Muscle of leg (tissue), 11 donors: ENCODE data around the gene LSMEM2. TPM values are rescaled to one million over a fixed set of nuclear protein-coding genes. Genes with fewer than 3 reads are reported as not detected.
A peak's percentile ranks its signal among the peaks of the same experiment; 100 is the strongest.

Source experiments
- DNase-seq: peaks from one replicate; pipeline ENCODE4 v3.0.0; 2013
- H3K27ac ChIP-seq: one replicate; pipeline ENCODE4 v1.5.1; 2013; ENCODE audit warnings: mild to moderate bottlenecking, low read length, control low read depth
- H3K27me3 ChIP-seq: one replicate; pipeline ENCODE4 v1.6.1; 2013; ENCODE audit warnings: low read length; ENCODE audit not compliant: control insufficient read depth, insufficient read depth
- H3K36me3 ChIP-seq: one replicate; pipeline ENCODE4 v1.6.1; 2013; ENCODE audit warnings: low read length; ENCODE audit not compliant: control insufficient read depth, insufficient read depth
- H3K4me1 ChIP-seq: one replicate; pipeline ENCODE4 v1.6.1; 2013; ENCODE audit warnings: low read length; ENCODE audit not compliant: control insufficient read depth, insufficient read depth
- H3K4me3 ChIP-seq: one replicate; pipeline ENCODE4 v1.5.1; 2013; ENCODE audit warnings: low read length, control low read depth
- H3K9me3 ChIP-seq: replicated peaks from 2 replicates; pipeline ENCODE4 v1.6.1; 2013; ENCODE audit warnings: low read depth, low read length; ENCODE audit not compliant: control insufficient read depth
- WGBS: methylation state at CpG from one replicate; pipeline ENCODE4 v1.1.5; 2013; ENCODE audit warnings: missing lambda C conversion rate; ENCODE audit not compliant: insufficient coverage; 5-methylcytosine and 5-hydroxymethylcytosine counted together
- polyA plus RNA-seq, 8 donors: library from polyadenylated mRNA; unstranded; fragments of 120-200 nt; gene quantifications; one replicate each; pipeline versions ENCODE4 v1.2.1 to v1.2.3, GENCODE V29; 2013; ENCODE audit warnings: inconsistent platforms in 1 of 8, low replicate concordance in 1 of 8; ENCODE audit not compliant: insufficient read length in 8 of 8, insufficient read depth in 1 of 8
- total RNA-seq: library from RNA; stranded (reverse); fragments of 120-200 nt; gene quantifications from one replicate; pipeline ENCODE4 v1.2.4, GENCODE V29; 2013

LSMEM2 gene
- total and polyA plus RNA-seq, 9 donors: 11.1 to 33.1 (median 26.7) TPM

GRCh38 chr3:50325497-50326181 lies 46.8 kb downstream of the LSMEM2 start:
- Histone ChIP-seq H3K9me3 (no peaks in the 10 kb centered on the region), H3K36me3 (peaks cover 30% of the 10 kb centered on the region), H3K27me3 (no peaks in the 10 kb centered on the region), H3K4me1 (peaks cover 51% of the 10 kb centered on the region), H3K4me3 (no peak overlapping the region), H3K27ac (no peak overlapping the region)
- DNase-seq: no peak
- 96% methylated on average over 5 of the region's 11 CpGs for whole genome bisulfite sequencing

- Histone ChIP-seq H3K27ac (no peak overlapping the region), H3K4me1 (peaks cover 49% of the 10 kb centered on the region)
- 100% methylated on average over 1 of the region's 8 CpGs for WGBS
These were observed 47.3 kb downstream of the LSMEM2 start for GRCh38 chr3:50326182-50326541.

DNA sequence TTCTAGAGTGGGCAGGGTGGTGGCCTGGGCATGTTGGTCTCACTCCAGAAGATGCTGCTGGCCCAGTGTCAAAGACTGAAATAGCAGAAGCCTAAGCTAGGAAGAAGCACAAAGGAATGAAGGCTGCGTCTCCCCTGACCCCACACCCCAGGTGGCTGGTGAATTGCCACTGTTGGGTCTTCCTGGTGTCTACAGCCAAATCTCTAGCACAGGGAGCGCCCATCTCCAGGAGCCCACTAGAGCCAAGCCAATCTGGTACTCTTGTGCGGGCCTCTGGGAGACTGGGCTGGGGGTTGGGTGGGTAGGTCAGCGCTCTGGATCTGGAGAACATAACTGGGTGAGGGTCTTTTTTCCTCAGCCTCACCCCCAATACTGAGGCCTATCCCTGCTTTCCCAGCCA lies 48.2 kb downstream of the LSMEM2 start:
- Histone ChIP-seq H3K36me3 (peaks cover 45% of the 10 kb centered on the region), H3K4me3 (peak overlapping the region; percentile 83), H3K27me3 (no peaks in the 10 kb centered on the region), H3K9me3 (no peaks in the 10 kb centered on the region), H3K4me1 (peaks cover 44% of the 10 kb centered on the region), H3K27ac (no peak overlapping the region)
- 57% methylated on average over 1 of the region's 4 CpGs for WGBS
- peak; percentile 25 for DNase-seq

More at GRCh38 chr3:50326182-50326541, 47.3 kb downstream of the LSMEM2 start:
- H3K27me3 ChIP-seq: no peaks in the 10 kb centered on the region
- no peaks in the 10 kb centered on the region for H3K9me3 ChIP-seq
- DNase-seq: peak; percentile 7
- peaks cover 35% of the 10 kb centered on the region for H3K36me3 ChIP-seq
- H3K4me3 ChIP-seq: no peak overlapping the region

DNA sequence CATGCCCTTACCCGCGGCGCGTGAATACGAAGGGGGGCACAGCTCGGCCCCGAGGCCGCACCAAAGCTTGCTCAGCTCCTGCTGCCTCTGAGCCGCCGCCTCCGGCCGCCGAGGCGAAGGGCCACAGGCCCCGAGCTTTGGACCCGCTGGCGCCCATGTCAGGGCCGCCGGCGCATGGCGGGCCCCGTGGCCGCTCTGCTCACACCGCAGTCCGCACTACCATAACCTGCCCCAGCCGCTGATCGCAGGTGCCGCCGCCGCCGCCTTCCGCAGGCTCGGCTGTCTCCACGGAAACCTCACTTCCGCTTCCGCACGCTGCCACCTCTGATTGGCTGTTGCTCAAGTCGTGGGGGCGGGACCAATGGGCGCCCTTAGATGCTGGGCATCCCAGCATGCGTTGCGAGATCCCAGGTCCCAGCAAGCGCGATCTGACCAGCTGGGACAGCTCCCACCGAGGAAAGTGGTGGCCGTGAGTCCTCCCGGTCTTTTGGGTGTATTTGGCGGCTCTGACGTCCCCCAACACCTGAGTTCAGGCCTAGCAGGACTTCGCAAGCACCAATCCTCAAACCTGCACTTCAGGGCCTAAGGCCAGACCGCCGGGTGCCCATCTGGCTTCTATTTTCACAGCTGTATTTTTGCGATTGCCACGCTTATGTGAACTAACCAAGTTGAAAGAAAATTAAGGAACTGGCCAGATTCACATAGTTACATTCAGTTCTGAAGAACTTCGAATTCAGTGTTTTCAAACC lies 49.2 kb downstream of the LSMEM2 start, which contains the start of gene TUSC2:
TSS of gene TUSC2 (minus strand) at position 281 of the 749 bp plus-strand sequence. CDS start at position 157, 124 bp downstream.
- peak; percentile 98 for DNase-seq
- Histone ChIP-seq H3K27ac (peak within 1 kb of the TSS; percentile 86), H3K9me3 (no peaks in the 10 kb centered on the region), H3K27me3 (no peaks in the 10 kb centered on the region), H3K4me3 (peak within 1 kb of the TSS; percentile 83), H3K36me3 (peaks cover 50% of the 10 kb centered on the region), H3K4me1 (peaks cover 36% of the 10 kb centered on the region)
- under 1% methylated on average over 53 of the region's 55 CpGs for WGBS

DNA sequence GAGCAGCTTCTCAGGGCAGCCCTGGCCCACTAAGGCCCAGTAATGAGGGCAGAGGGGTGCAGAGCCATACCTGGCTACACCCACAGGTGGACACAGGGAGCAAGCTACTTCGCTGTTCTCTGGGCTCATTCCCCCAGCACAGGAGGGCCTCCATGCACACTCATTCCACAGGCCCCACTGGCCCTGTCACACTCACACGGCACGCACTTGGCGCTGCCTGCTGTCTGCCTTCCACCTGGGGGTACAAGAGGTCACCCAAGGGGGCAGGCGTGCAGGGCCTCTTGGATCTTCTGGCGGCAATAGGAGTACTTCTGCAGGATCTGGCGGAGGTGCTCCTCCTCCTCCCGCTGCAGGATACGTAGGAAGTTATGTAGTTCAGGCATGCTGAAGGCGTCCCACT lies 51.4 kb downstream of the LSMEM2 start:
- Histone ChIP-seq H3K4me1 (peaks cover 40% of the 10 kb centered on the region), H3K36me3 (peaks cover 53% of the 10 kb centered on the region), H3K27ac (no peak overlapping the region), H3K9me3 (no peaks in the 10 kb centered on the region), H3K4me3 (no peak overlapping the region), H3K27me3 (no peaks in the 10 kb centered on the region)
- 91% methylated on average over 10 of the region's 10 CpGs for WGBS
- DNase-seq: no peak

DNA sequence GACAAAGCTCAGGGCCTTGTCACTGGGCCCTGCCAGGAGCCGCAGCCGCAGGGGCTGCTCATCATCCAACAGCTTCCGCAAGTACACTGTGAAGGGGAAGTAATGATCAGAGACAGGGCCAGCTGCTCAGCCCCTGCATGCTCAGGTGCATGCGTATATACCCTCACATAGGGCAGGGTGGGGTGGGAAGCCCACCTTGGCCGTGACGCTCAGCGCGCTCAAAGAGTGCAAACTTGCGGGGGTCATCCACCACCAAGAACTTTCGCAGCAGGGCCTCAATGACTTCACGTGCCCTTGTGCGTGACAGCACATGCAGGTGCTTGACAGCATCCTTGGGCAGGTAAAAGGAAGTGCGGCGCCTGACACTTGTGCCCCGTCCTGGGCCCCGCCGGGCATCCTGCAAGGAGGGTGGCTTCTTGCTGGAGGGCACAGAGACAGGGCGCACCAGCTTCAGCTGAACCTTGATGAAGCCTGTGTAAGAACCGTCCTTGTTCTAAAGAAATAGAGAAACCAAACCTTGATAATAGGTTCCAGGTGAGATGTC lies 52.5 kb downstream of the LSMEM2 start:
- Histone ChIP-seq H3K27me3 (no peaks in the 10 kb centered on the region), H3K4me3 (no peak overlapping the region), H3K9me3 (no peaks in the 10 kb centered on the region), H3K27ac (no peak overlapping the region), H3K36me3 (peaks cover 49% of the 10 kb centered on the region), H3K4me1 (peaks cover 48% of the 10 kb centered on the region)
- 95% methylated on average over 14 of the region's 19 CpGs for WGBS
- DNase-seq: no peak

- no peaks in the 10 kb centered on the region for H3K27me3 ChIP-seq
- H3K36me3 ChIP-seq: peaks cover 49% of the 10 kb centered on the region
- peaks cover 49% of the 10 kb centered on the region for H3K4me1 ChIP-seq
- no peaks in the 10 kb centered on the region for H3K9me3 ChIP-seq
- peak; percentile 86 for DNase-seq
- no peak overlapping the region for H3K4me3 ChIP-seq
- H3K27ac ChIP-seq: peak overlapping the region; percentile 89
- WGBS: 64% methylated on average over 3 of the region's 12 CpGs
These were observed 54.9 kb downstream of the LSMEM2 start for GRCh38 chr3:50333744-50334328.

DNA sequence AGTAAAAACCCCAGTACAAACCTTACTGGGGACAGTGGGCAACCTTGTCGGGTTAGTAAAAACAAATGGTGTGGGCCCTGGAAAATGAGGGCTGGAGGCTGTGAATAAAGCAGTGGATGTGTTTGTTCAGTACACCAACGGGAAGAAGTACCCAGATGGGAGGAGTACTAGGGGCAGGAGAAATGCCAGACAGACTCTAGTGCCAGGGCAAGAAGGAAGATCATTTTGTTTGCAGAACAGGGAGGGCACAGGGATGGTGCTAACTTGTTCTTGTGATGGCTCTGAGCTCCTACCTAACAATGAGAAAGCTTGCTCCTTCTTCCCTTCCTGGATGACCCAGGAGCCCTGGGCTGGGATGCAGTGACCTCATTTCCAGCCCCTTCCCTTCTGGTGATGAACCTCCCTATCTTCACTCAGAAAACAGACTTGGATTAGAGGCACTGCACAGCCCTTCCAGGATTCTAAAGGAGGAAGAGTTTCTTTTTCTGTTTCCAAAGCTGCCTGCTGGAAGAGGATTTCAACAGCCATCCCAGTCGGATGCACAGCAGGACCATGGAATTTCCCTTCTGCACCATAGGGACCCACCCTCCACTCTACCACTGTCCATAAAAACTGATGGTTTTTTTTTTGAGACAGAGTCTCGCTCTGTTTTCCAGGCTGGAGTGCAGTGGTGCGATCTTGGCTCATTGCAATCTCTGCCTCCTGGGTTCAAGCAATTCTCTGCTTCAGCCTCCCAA lies 55.6 kb downstream of the LSMEM2 start:
- Histone ChIP-seq H3K9me3 (no peaks in the 10 kb centered on the region), H3K27me3 (no peaks in the 10 kb centered on the region), H3K4me1 (peaks cover 56% of the 10 kb centered on the region), H3K36me3 (peaks cover 46% of the 10 kb centered on the region), H3K27ac (peak overlapping the region; percentile 89), H3K4me3 (no peak overlapping the region)
- no peak for DNase-seq
- WGBS: 50% methylated on average over 4 of the region's 5 CpGs

GRCh38 chr3:50336452-50337174 lies 57.7 kb downstream of the LSMEM2 start:
- WGBS: under 1% methylated on average over 29 of the region's 31 CpGs

More at GRCh38 chr3:50336452-50337174, 57.7 kb downstream of the LSMEM2 start:
- H3K9me3 ChIP-seq: no peaks in the 10 kb centered on the region
- peak; percentile 74 for DNase-seq
- H3K36me3 ChIP-seq: peaks cover 25% of the 10 kb centered on the region
- H3K4me1 ChIP-seq: peaks cover 76% of the 10 kb centered on the region
- H3K27me3 ChIP-seq: no peaks in the 10 kb centered on the region
- peak overlapping the region; percentile 80 for H3K4me3 ChIP-seq
- peak overlapping the region; percentile 98 for H3K27ac ChIP-seq
